Measurements from ENCODE around the gene PHF11.
"Not testable (repeated sequence)": the region's sequence is repeated elsewhere in the genome, so short reads cannot be mapped to it uniquely, and the experiment has no call there.

Gene PHF11

GRCh38 chr13:49549289-49549688 lies 53.5 kb downstream of the PHF11 start:
- no peak for DNase-seq (ENCODE audit: low read depth)

GRCh38 chr13:49550942-49551644 lies 55.3 kb downstream of the PHF11 start:
- DNase-seq (ENCODE audit: low read depth), result no peak

DNA sequence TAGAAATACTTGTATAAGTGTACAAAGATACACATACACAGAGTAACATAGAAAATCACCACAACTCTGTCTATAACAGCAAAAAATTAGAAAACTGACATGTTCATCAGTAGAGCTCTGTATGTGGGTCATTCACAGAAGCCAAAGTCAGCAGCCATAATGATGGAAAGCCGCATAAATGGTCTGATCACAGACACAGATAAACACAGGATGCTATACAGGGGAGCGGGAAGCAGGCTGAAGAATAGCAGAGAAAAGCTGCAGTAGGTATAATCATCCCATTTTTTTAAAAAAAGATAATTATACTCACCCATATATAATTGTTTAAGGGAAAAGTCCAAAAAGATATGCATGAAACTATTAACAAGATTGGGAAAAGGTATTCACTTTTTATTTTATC lies 58.1 kb downstream of the PHF11 start:
- no peak for DNase-seq (ENCODE audit: low read depth)

- DNase-seq (ENCODE audit: low read depth), result no peak
Measured at GRCh38 chr13:49554387-49554786, 58.6 kb downstream of the PHF11 start.

- DNase-seq (ENCODE audit: low read depth), result no peak
Measured at GRCh38 chr13:49559006-49559405, 63.3 kb downstream of the PHF11 start.

DNA sequence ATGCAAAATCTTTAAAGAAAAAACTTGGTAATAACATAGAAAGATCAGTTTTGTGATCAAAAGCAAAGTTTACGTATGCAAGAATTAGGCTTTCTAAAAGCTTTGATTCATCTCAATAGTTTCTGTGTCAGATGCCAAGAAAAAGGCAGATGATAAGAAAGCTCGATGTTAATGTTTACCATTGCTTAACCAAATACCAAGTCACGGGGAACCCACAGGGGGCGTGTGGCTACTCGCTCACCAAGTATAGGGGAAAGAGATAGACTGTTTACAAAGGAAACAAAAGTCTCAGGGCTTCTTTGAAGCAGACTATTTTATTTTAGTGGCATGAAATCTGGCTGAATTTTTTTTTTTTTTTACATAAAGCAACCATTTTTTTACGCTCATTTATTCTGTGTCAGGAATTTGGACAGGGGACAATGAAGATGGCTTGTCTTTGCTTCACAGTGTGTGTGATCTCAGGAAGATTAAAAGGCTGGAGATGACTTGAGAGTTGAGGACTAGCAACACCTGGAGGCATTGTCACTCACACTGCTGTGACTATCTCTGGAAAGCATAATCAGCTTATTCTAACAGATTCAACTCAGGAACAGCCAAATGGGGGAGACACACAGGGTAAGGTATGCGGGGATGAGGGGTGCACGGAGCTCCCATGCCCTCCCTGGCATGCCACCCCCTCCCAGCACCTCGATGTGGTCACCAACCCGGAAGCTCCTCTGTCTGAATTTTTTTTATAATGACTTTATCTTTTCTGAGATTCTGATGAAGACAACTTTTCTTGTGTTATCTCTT lies 64.7 kb downstream of the PHF11 start:
- no peak for DNase-seq (ENCODE audit: low read depth)

GRCh38 chr13:49561062-49561410 lies 65.3 kb downstream of the PHF11 start:
- DNase-seq (ENCODE audit: low read depth), result no peak

GRCh38 chr13:49563516-49563915 lies 67.8 kb downstream of the PHF11 start:
- DNase-seq (ENCODE audit: low read depth), result peak; percentile 18

DNA sequence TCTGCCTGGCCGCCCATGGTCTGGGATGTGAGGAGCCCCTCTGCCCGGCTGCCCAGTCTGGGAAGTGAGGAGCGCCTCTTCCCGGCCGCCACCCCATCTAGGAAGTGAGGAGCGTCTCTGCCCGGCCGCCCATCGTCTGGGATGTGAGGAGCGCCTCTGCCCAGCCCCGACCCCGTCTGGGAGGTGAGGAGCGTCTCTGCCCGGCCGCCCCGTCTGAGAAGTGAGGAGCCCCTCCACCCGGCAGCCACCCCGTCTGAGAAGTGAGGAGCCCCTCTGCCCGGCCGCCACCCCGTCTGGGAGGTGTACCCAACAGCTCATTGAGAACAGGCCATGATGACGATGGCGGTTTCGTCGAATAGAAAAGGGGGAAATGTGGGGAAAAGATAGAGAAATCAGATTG lies 69.7 kb downstream of the PHF11 start:
- DNase-seq (ENCODE audit: low read depth), result not testable (repeated sequence)

GRCh38 chr13:49566461-49566860 lies 70.7 kb downstream of the PHF11 start:
- no peak for DNase-seq (ENCODE audit: low read depth)

GRCh38 chr13:49567491-49567890 lies 71.7 kb downstream of the PHF11 start:
- DNase-seq (ENCODE audit: low read depth), result no peak

- no peak for DNase-seq (ENCODE audit: low read depth)
Measured at GRCh38 chr13:49569993-49570689, 74.4 kb downstream of the PHF11 start.

GRCh38 chr13:49571299-49572240 lies 75.8 kb downstream of the PHF11 start:
- DNase-seq (ENCODE audit: low read depth), result no peak

All from fibroblast of the conjunctiva (primary cell).